ENCODE results near the gene CHMP2A. TPM values are rescaled to one million over a fixed set of nuclear protein-coding genes. Genes with fewer than 3 reads are reported as not detected.

Gene CHMP2A
- total and polyA plus RNA-seq, 10 of the 15 experiments (the other 5 are each of a cell fraction or from before 2014, with no cell fraction given): 69.5 to 172 (median 109) TPM

DNA sequence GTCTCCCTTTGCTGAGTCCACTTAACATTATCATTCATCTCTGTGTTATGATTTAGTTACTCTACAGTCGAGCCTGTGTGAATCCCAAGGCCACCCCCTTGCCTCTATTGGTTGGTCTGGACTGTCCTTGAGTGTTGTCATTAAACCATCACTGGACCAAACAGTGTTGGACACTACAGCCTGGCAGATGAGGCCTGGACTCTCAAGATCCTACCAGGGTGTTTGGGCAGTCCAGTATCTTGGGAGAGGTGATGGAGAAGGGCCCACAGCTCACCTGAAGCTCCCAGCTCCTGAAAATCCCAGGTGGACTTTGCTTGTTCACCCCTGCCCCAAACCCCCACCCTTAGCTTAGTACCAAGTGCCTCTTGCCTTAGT is 3.8 kb downstream of the CHMP2A start:
- FAIRE-seq: no peak
- no TSS peak for BruUV-seq (replicated peaks)

More for the DNA sequence above, 3.8 kb downstream of the CHMP2A start:
- Histone ChIP-seq H3K4me1 (ENCODE audit: control insufficient read depth, insufficient read depth, low read length) (peaks cover 23% of the 10 kb centered on the region), H2AFZ (ENCODE audit: control insufficient read depth, low read depth, low read length) (no peak overlapping the region), H3K4me2 (ENCODE audit: control insufficient read depth, insufficient read depth) (no peak overlapping the region), H3K36me3 (ENCODE audit: control insufficient read depth in 2 of 2, insufficient read depth in 2 of 2, low read length in 1 of 2) (peaks cover 28 to 52% of the 10 kb centered on the region in 2 experiments; a peak in 3 of 4 replicates), H3K27ac (ENCODE audit: control insufficient read depth, insufficient read depth) (no peak overlapping the region), H3K27me3 (replicated peaks in 1 of 2; ENCODE audit: control insufficient read depth in 2 of 2, insufficient read depth in 2 of 2, low read length in 1 of 2) (no peaks in the 10 kb centered on the region), H3K9me3 (replicated peaks; ENCODE audit: control insufficient read depth, insufficient read depth, low read length) (no peaks in the 10 kb centered on the region), H3K9ac (ENCODE audit: control insufficient read depth, insufficient read depth, low read length) (no peak overlapping the region), H3K4me3 (no peak overlapping the region), H3K79me2 (ENCODE audit: control insufficient read depth, insufficient read depth, low read length) (peaks cover 43% of the 10 kb centered on the region), H4K20me1 (ENCODE audit: control insufficient read depth, insufficient read depth) (peaks cover 6% of the 10 kb centered on the region)
- ATAC-seq (no peak), DNase-seq (ENCODE audit: low read depth, low spot score) (no peak)
- ChIA-PET SMC1A (ENCODE audit: uncharacterized antibody, unreplicated experiment) (no interaction called here), POLR2A (no interaction called here), RAD21 (ENCODE audit: unreplicated experiment) (no interaction called here), CTCF (no interaction called here)
- intact Hi-C loops (cut with micrococcal nuclease; ENCODE audit: unreplicated experiment) (no loop called here), in situ Hi-C loops (cut with MboI) (no loop called here)
- TF ChIP-seq ESRRA (IDR thresholded peaks at IDR 0.05; ENCODE audit: low read length) (no peak), RAD21 (IDR thresholded peaks at IDR 0.05; ENCODE audit: insufficient read depth, low read depth, low read length) (no peak), PAX8 (IDR thresholded peaks at IDR 0.05) (no peak), ZNF207 (IDR thresholded peaks at IDR 0.05; ENCODE audit: borderline replicate concordance) (no peak), GABPA (IDR thresholded peaks at IDR 0.05; ENCODE audit: low read depth) (no peak), SRF (IDR thresholded peaks at IDR 0.05; ENCODE audit: low read depth in 2 of 2, low read length in 2 of 2) (no peak), LARP7 (IDR thresholded peaks at IDR 0.05) (no peak), NRF1 (conservative IDR thresholded peaks at IDR 0.05; ENCODE audit: low read depth, low read length) (no peak), POLR2AphosphoS5 (IDR thresholded peaks at IDR 0.05; ENCODE audit: low read length) (peak; percentile 6; the same call in 1 of the 2 replicates), CREM (IDR thresholded peaks at IDR 0.05; ENCODE audit: low read depth) (no peak), MTA3 (IDR thresholded peaks at IDR 0.05; ENCODE audit: borderline replicate concordance, low read length) (no peak; the same call in 1 of the 2 replicates), STAT1 (conservative IDR thresholded peaks at IDR 0.05) (no peak), POLR2A (IDR thresholded peaks at IDR 0.05; ENCODE audit: low read depth, low read length) (peak; percentile 40; the same call in 1 of the 2 replicates), RB1 (IDR thresholded peaks at IDR 0.05; ENCODE audit: borderline replicate concordance) (no peak), BACH1 (IDR thresholded peaks at IDR 0.05; ENCODE audit: borderline replicate concordance) (no peak)
- TF ChIP-seq, protein P1, sequence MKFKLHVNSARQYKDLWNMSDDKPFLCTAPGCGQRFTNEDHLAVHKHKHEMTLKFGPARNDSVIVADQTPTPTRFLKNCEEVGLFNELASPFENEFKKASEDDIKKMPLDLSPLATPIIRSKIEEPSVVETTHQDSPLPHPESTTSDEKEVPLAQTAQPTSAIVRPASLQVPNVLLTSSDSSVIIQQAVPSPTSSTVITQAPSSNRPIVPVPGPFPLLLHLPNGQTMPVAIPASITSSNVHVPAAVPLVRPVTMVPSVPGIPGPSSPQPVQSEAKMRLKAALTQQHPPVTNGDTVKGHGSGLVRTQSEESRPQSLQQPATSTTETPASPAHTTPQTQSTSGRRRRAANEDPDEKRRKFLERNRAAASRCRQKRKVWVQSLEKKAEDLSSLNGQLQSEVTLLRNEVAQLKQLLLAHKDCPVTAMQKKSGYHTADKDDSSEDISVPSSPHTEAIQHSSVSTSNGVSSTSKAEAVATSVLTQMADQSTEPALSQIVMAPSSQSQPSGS (IDR thresholded peaks at IDR 0.05; ENCODE audit: low read length): no peak
- TF ChIP-seq, protein P2, sequence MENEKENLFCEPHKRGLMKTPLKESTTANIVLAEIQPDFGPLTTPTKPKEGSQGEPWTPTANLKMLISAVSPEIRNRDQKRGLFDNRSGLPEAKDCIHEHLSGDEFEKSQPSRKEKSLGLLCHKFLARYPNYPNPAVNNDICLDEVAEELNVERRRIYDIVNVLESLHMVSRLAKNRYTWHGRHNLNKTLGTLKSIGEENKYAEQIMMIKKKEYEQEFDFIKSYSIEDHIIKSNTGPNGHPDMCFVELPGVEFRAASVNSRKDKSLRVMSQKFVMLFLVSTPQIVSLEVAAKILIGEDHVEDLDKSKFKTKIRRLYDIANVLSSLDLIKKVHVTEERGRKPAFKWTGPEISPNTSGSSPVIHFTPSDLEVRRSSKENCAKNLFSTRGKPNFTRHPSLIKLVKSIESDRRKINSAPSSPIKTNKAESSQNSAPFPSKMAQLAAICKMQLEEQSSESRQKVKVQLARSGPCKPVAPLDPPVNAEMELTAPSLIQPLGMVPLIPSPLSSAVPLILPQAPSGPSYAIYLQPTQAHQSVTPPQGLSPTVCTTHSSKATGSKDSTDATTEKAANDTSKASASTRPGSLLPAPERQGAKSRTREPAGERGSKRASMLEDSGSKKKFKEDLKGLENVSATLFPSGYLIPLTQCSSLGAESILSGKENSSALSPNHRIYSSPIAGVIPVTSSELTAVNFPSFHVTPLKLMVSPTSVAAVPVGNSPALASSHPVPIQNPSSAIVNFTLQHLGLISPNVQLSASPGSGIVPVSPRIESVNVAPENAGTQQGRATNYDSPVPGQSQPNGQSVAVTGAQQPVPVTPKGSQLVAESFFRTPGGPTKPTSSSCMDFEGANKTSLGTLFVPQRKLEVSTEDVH (IDR thresholded peaks at IDR 0.05; ENCODE audit: low read depth, partially characterized antibody): no peak
- WGBS (ENCODE audit: insufficient coverage, insufficient replicate concordance, low lambda C conversion rate, missing lambda C conversion rate): 79% methylated on average over 1 of the region's 1 CpG

Data from GM12878 (cell line).